KOPT-K1 (cell line): ENCODE data around the gene KCNK16.

Experiments
- H3K27ac ChIP-seq: fragments of 200-600 bp; sonication (generic); 2 replicates; pipeline ENCODE4 v1.5.1; 2016; ENCODE audit warnings: antibody characterized with exemption, mild to moderate bottlenecking, low read depth, low read length; ENCODE audit not compliant: poor library complexity, severe bottlenecking
- H3K36me3 ChIP-seq: fragments of 200-600 bp; sonication (generic); 2 replicates; pipeline ENCODE4 v1.5.1; 2017; ENCODE audit warnings: antibody characterized with exemption, mild to moderate bottlenecking, low read length, moderate library complexity; ENCODE audit not compliant: insufficient read depth
- H3K9me3 ChIP-seq: fragments of 200-600 bp; sonication (generic); 2 replicates; pipeline ENCODE4 v1.5.1; 2017; ENCODE audit warnings: antibody characterized with exemption, low read length, mild to moderate bottlenecking; ENCODE audit not compliant: insufficient read depth, poor library complexity, severe bottlenecking

Gene KCNK16

DNA sequence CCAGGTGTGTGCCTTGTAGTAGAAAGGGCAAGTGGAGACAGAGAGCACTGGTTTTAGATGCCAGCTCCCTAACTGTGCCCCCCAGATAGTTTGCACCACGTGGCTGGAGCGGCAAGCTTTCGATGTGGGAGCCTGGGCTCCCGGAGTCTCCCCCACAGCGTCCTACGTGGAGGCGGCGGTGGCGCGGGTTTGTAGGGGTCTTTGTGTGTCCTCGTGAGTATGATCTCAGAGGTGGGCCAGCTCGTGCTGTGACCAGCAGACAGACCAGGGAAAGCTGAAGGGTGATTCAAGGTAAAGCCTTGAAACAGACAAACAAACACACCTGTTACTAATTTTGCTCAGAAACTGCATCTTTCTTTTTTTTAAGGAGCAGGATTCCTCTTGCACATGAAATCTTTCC lies 5.6 kb upstream of the KCNK16 start:
- Histone ChIP-seq H3K9me3 (no peaks in the 10 kb centered on the region), H3K27ac (no peak overlapping the region), H3K36me3 (no peaks in the 10 kb centered on the region)

GRCh38 chr6:39327507-39327906 lies 5.0 kb upstream of the KCNK16 start:
- no peaks in the 10 kb centered on the region for H3K9me3 ChIP-seq
- H3K36me3 ChIP-seq, result no peaks in the 10 kb centered on the region
- H3K27ac ChIP-seq, result no peak overlapping the region

- H3K36me3 ChIP-seq, result no peaks in the 10 kb centered on the region
- no peak overlapping the region for H3K27ac ChIP-seq
- H3K9me3 ChIP-seq, result no peaks in the 10 kb centered on the region
Observed at GRCh38 chr6:39321761-39322160, 741 bp downstream of the KCNK16 start.

DNA sequence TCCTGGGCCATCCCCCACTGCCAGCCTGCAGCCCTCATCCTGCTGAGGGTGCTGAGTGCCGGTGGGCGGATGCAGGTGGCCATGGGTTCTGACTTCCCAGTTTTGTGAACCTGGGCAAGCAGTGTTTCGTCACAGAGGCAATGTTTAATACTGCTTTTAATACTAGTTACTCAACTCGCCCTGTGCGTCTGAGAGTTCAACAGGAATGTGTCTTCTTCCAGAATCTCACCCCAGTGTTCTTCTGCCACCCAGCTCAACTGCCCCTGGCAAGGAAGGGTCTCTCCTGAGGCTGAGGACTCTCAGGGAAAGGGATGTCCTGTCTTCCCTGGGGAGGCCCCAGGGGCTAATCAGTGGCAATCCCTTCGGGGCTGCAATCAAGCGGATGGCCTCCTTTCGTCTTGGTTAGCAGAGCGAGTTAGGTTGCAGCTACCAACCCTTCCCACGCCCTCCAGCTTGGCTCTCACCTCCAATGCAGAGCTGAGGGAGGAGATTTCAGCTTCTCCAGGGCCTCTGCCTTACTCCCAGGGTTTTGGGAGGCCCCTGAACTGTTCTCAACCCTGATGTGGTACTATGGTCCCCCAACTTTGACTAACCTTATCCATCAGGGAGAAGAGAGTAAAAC lies 2.0 kb downstream of the KCNK16 start:
- Histone ChIP-seq H3K36me3 (no peaks in the 10 kb centered on the region), H3K9me3 (no peaks in the 10 kb centered on the region), H3K27ac (peak overlapping the region; percentile 5)

- Histone ChIP-seq H3K9me3 (no peaks in the 10 kb centered on the region), H3K36me3 (no peaks in the 10 kb centered on the region), H3K27ac (no peak overlapping the region)
Observed at GRCh38 chr6:39319621-39320362, 2.7 kb downstream of the KCNK16 start.

DNA sequence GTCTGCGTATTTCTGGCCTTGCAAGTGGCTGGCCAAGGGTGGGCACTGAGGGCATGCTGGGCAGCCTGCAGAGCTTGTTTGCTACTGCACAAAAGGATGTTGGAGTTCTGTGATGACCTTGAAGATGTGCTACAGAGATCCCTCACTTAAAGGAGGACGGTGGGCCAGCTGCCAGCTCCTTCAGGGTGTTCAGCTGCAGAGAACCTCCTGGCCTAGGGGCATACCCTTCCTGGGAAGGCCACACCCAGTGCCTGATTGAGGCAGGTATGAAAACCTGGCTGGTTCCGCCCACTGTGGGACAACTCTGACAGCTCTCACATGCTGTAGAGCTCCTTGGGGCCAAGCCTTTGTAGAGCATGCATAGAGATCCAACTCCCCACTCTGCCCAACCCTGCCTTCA lies 5.2 kb downstream of the KCNK16 start:
- H3K9me3 ChIP-seq, result no peaks in the 10 kb centered on the region
- no peaks in the 10 kb centered on the region for H3K36me3 ChIP-seq
- no peak overlapping the region for H3K27ac ChIP-seq

- H3K27ac ChIP-seq, result peak within 1 kb of the TSS; percentile 63
- H3K9me3 ChIP-seq, result no peaks in the 10 kb centered on the region
- H3K36me3 ChIP-seq, result no peaks in the 10 kb centered on the region
Observed at GRCh38 chr6:39314273-39314795, 8.2 kb downstream of the KCNK16 start, which contains the start of gene KCNK17. TSS of gene KCNK17 (minus strand) at chr6:39314419. CDS start at chr6:39314320, 99 bp downstream.

DNA sequence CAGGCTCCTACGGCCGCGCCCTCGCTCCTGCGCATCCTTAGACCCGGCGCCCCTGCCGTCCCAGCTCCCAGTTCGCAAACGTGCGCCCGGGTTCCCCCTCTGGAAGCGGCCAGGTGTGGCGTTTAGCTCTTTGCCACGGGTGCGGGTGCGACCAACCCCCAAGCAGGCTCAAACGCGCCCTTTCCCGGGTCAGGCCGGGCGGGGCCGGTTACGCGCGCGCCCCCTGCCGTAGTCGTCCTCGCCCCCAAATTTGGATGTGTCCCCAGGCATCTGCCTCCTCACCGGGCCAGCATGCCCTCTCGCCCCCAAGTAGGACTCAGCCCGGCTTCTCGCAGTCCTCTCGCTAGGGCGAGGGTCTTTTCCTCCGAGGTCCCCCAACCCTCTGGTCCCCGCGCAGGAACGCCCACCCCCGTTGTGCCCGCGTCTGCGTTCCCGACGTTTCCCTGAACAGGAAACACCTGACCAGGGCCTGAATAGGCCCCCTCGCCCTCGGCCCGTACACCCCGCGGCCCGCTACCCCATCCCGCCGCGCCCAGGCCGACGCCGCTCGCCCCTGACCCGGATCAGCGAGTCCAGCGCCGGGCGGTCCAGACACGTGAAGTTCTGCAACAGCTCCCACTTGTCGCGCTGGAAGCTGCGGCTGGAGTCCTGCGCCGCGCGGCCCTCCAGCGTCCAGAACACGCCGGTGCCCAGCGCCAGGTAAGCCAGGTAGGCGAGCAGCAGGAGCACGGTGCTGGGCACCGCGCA lies 8.8 kb downstream of the KCNK16 start:
- Histone ChIP-seq H3K27ac (peak overlapping the region; percentile 63), H3K9me3 (no peaks in the 10 kb centered on the region), H3K36me3 (no peaks in the 10 kb centered on the region)

DNA sequence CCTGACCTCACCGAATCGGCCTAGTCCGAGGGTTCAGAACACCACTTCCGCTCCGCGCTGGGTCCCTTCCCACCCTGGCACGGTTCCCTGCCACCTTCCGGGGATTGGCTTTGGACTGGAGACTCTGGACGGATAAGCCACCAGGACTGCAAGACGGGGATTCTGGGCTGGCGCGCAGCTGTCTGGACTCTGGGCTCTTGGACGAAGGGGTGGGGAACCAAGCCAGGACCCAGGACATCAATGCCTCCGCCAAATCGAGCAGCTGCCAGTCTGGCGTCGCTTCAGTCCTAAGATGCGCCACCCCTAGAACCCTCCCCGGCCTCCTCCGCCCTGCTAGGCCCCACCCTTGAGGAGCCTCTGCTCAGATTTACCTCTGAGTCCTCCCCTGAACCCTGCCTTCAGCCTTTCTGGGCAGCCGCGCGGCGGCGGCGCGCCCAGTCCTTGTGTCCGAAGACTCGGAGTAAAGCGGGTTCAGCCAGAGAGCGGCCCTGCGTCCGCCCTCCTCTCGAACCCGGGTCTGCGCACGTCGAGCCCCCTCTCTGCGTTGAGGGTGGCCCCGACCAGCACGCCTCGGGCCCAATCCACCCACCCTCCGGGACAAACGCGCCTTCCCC lies 9.5 kb downstream of the KCNK16 start:
- no peaks in the 10 kb centered on the region for H3K9me3 ChIP-seq
- H3K36me3 ChIP-seq, result no peaks in the 10 kb centered on the region
- H3K27ac ChIP-seq, result no peak overlapping the region

- no peaks in the 10 kb centered on the region for H3K9me3 ChIP-seq
- H3K27ac ChIP-seq, result no peak overlapping the region
- H3K36me3 ChIP-seq, result no peaks in the 10 kb centered on the region
Observed at GRCh38 chr6:39310542-39310941, 12.0 kb downstream of the KCNK16 start.

DNA sequence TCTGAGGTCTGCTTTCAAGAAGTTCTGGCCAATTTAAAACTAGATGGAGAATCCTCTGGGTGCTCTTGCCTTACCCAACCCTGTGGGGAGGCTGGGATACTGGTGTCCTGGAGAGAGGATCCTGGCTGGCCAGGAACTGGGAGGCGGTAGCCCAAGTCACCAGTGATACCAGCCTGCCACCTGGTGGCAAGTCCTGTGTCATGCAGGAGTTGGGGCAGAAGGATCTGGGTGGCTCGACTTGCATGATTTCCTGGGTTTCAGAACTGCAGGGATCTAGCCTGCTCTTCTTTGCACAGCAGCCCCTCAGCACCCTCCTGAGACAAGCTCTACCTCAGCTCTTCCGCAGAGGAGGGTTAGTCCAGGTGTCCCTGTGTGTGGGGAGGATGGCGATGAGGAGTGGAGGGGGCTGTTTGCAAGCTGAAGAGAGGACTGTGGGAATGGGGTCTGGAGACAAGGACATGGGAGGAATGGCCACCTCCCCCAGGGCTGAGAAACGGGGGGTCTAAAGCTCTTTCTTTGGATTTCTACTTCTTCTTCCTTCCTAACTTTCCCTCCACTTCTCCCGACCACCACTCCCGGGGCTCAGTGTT lies 12.5 kb downstream of the KCNK16 start:
- Histone ChIP-seq H3K27ac (no peak overlapping the region), H3K36me3 (no peaks in the 10 kb centered on the region), H3K9me3 (no peaks in the 10 kb centered on the region)

DNA sequence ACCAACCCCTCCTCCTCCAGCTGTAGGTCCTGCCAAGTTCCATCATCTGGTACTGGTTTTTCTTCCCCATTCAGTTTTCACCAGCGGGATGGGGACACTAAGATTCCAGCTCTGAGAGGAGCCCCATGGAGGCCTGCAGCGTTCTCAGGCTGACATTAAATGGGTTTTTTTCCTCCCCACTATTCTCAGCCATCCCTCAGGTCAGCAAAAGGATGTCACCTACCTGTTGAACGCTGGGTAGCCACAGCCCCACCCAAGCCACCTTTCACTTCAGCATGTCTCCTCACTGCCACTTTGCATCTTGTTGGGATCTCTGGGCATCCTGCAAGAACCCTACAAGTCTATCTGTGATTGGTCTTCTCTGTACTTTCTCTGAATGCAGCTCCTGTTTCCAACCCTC lies 15.0 kb downstream of the KCNK16 start:
- Histone ChIP-seq H3K36me3 (no peaks in the 10 kb centered on the region), H3K27ac (no peak overlapping the region), H3K9me3 (no peaks in the 10 kb centered on the region)

DNA sequence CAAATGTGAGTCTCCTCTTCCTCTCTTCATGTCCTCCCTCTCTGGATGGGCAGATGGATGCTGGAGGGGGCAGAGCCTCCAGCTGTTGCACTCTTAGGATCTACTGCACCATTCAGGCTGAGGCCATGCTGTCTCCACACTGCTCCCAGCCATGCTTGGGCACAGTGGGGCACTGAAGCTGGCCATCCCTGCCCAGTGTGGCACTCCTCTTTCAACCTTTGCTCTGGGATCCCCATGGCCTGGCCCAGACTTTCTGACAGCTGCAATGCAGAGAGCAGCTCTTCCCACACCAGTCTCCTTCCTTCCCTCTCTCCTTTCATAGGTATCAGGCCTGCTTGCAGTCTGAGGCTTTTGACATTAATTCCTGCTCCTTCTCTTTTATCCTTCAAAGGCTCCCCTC lies 17.6 kb downstream of the KCNK16 start:
- Histone ChIP-seq H3K36me3 (no peaks in the 10 kb centered on the region), H3K27ac (no peak overlapping the region), H3K9me3 (no peaks in the 10 kb centered on the region)

- no peaks in the 10 kb centered on the region for H3K9me3 ChIP-seq
Observed at GRCh38 chr6:39303425-39304153, 18.9 kb downstream of the KCNK16 start.

More at GRCh38 chr6:39303425-39304153, 18.9 kb downstream of the KCNK16 start:
- Histone ChIP-seq H3K36me3 (no peaks in the 10 kb centered on the region), H3K27ac (no peak overlapping the region)
